Left colon (tissue), 2 donors: ENCODE results near the gene MPPED1. TPM values are rescaled to one million over a fixed set of nuclear protein-coding genes. Genes with fewer than 3 reads are reported as not detected.

ENCODE experiments used
- total RNA-seq, 2 donors: library from RNA; stranded (reverse); fragmentation: NEBNext Ultra II Directional; extraction: Animal tissue kit (Norgen Biotek cat#: 25700); gene quantifications; one replicate each; pipeline ENCODE4 v1.2.1, GENCODE V29; 2021
- donor health status: DM: no; HTN: no; CAD: no.
- donor health status: DM: yes; HTN: yes; CAD: no.

MPPED1 gene
- total RNA-seq, 2 donors from 2014 or later: not detected

Other genes with a start within 250 kb of the MPPED1 start
- gene TTLL12, start 224.9 kb upstream of the MPPED1 start, total RNA-seq: 10 to 100 TPM; 79.5 to 91.6 TPM
- 1 to 10 TPM; 3.8 to 5.8 TPM for gene SCUBE1, start 68.6 kb upstream of the MPPED1 start, total RNA-seq